ENCODE measurements around the gene PDCD6IP. TPM values are rescaled to one million over a fixed set of nuclear protein-coding genes. Genes with fewer than 3 reads are reported as not detected.

Gene PDCD6IP
- total and polyA plus RNA-seq, 12 donors, result 38.2 to 246 (median 116) TPM

GRCh38 chr3:33875680-33876079 is 77.2 kb downstream of the PDCD6IP start:
- no peak for DNase-seq
- intact Hi-C loops (cut with DNase I), result no loop called here
- Histone ChIP-seq H3K27me3 (no peaks in the 10 kb centered on the region), H3K4me3 (no peak overlapping the region), H3K27ac (no peak overlapping the region), H3K4me1 (replicated peaks in 1 of 2) (no peaks in the 10 kb centered on the region), H3K36me3 (replicated peaks in 1 of 2) (no peaks in the 10 kb centered on the region), H3K9me3 (replicated peaks in 1 of 3) (no peaks in the 10 kb centered on the region)
- TF ChIP-seq CTCF (IDR thresholded peaks at IDR 0.05), result no peak
- TF ChIP-seq POLR2A (IDR thresholded peaks at IDR 0.05), result no peak

GRCh38 chr3:33877187-33877586 is 78.8 kb downstream of the PDCD6IP start:
- DNase-seq, result no peak
- no peaks in the 10 kb centered on the region for H3K27me3 ChIP-seq
- H3K9me3 ChIP-seq (replicated peaks in 1 of 3), result no peaks in the 10 kb centered on the region
- no peak overlapping the region for H3K4me3 ChIP-seq
- TF ChIP-seq POLR2A (IDR thresholded peaks at IDR 0.05) (no peak), CTCF (IDR thresholded peaks at IDR 0.05) (no peak)
- H3K27ac ChIP-seq, result no peak overlapping the region
- no peaks in the 10 kb centered on the region for H3K36me3 ChIP-seq (replicated peaks in 1 of 2)
- intact Hi-C loops (cut with DNase I), result no loop called here
- 75 to 83% (median 82%) methylated on average over 3 of the region's 3 CpGs for WGBS, 4 donors
- no peaks in the 10 kb centered on the region for H3K4me1 ChIP-seq (replicated peaks in 1 of 2)

GRCh38 chr3:33879540-33879939 is 81.1 kb downstream of the PDCD6IP start:
- Histone ChIP-seq H3K27ac (no peak overlapping the region), H3K36me3 (replicated peaks in 1 of 2) (no peaks in the 10 kb centered on the region), H3K4me3 (no peak overlapping the region), H3K9me3 (replicated peaks in 1 of 3) (no peaks in the 10 kb centered on the region), H3K27me3 (no peaks in the 10 kb centered on the region), H3K4me1 (replicated peaks in 1 of 2) (no peaks in the 10 kb centered on the region)
- DNase-seq, result no peak
- intact Hi-C loops (cut with DNase I), result no loop called here
- 75 to 85% (median 81%) methylated on average over 2 of the region's 2 CpGs for WGBS, 4 donors
- TF ChIP-seq CTCF (IDR thresholded peaks at IDR 0.05) (no peak), POLR2A (IDR thresholded peaks at IDR 0.05) (no peak)

- TF ChIP-seq POLR2A (IDR thresholded peaks at IDR 0.05), result no peak
- no peak for TF ChIP-seq CTCF (IDR thresholded peaks at IDR 0.05)
- no peak overlapping the region for H3K4me3 ChIP-seq
- no peaks in the 10 kb centered on the region for H3K36me3 ChIP-seq (replicated peaks in 1 of 2)
- H3K4me1 ChIP-seq (replicated peaks in 1 of 2), result no peaks in the 10 kb centered on the region
- intact Hi-C loops (cut with DNase I), result loop anchor here in 1 of 2 donors (5.0 kb wide), 1 partner anchor 801 kb away; no protein-coding TSS in a partner anchor
- no peak for DNase-seq
- no peak overlapping the region for H3K27ac ChIP-seq
- no peaks in the 10 kb centered on the region for H3K9me3 ChIP-seq (replicated peaks in 1 of 3)
- 81 to 89% (median 84%) methylated on average over 11 to 14 of the region's 14 CpGs for WGBS, 4 donors
- no peaks in the 10 kb centered on the region for H3K27me3 ChIP-seq
Observed at GRCh38 chr3:33881156-33882064, 83.0 kb downstream of the PDCD6IP start.

Data from adrenal gland (tissue), 12 donors.